Ovary (tissue), 3 donors: Measurements from ENCODE around the gene EVI5.

Experiments used
- CTCF ChIP-seq, 3 donors: fragments of 450-650 bp in 2 of 3; fragments of 200-600 bp in 1 of 3; IDR thresholded peaks; one replicate each; pipeline versions ENCODE4 v1.5.1 to v1.8.0; 2016 to 2022; ENCODE audit warnings: antibody characterized with exemption in 3 of 3, mild to moderate bottlenecking in 1 of 3
- POLR2A ChIP-seq: fragments of 450-650 bp; IDR thresholded peaks from one replicate; pipeline ENCODE4 v1.6.1; 2017; ENCODE audit warnings: antibody characterized with exemption, mild to moderate bottlenecking, moderate library complexity
- donor health status: DM: no; HTN: no; CAD: no.

- no peak for TF ChIP-seq CTCF (IDR thresholded peaks at IDR 0.05)
- no peak for TF ChIP-seq POLR2A
Measured at GRCh38 chr1:92759361-92759760, 25.5 kb downstream of the EVI5 start.
